Chondrocyte (in vitro differentiated cells): Measurements from ENCODE around the gene NRARP. TPM values are rescaled to one million over a fixed set of nuclear protein-coding genes. Genes with fewer than 3 reads are reported as not detected.
A peak's percentile ranks its signal among the peaks of the same experiment; 100 is the strongest.

Experiments used
- DNase-seq: peaks from one replicate; pipeline ENCODE4 v3.0.0; 2021; ENCODE audit warnings: mixed read lengths, low spot score
- H3K27ac Mint-ChIP-seq: one replicate; pipeline ENCODE4 v1.8.0; 2021; ENCODE audit warnings: mild to moderate bottlenecking, moderate library complexity, mixed read lengths; ENCODE audit not compliant: unreplicated experiment
- H3K27me3 Mint-ChIP-seq: 2 replicates; pipeline ENCODE4 v1.8.0; 2021; ENCODE audit warnings: low read depth, mixed read lengths
- H3K36me3 Mint-ChIP-seq: 2 replicates; pipeline ENCODE4 v1.8.0; 2021; ENCODE audit warnings: low read depth, mixed read lengths
- H3K4me1 Mint-ChIP-seq: 2 replicates; pipeline ENCODE4 v1.8.0; 2021; ENCODE audit warnings: low read depth, mild to moderate bottlenecking, mixed read lengths
- H3K4me3 Mint-ChIP-seq: one replicate; pipeline ENCODE4 v1.8.0; 2021; ENCODE audit warnings: mild to moderate bottlenecking, moderate library complexity, mixed read lengths; ENCODE audit not compliant: unreplicated experiment
- H3K9me3 Mint-ChIP-seq: 2 replicates; pipeline ENCODE4 v1.8.0; 2021; ENCODE audit warnings: low read depth, mixed read lengths
- total RNA-seq: library from RNA; stranded (reverse); gene quantifications from 3 replicates; pipeline ENCODE4 v1.2.1, GENCODE V29; 2021
- TF ChIP-seq, protein P1 (sequence below): fragments of 200-600 bp; sonication (generic); IDR thresholded peaks from 2 replicates; pipeline ENCODE4 v1.5.0; 2021; ENCODE audit warnings: antibody characterized with exemption, mild to moderate bottlenecking, moderate library complexity

Gene NRARP
- total RNA-seq, 1 donor from 2014 or later, result 6.7 TPM

DNA sequence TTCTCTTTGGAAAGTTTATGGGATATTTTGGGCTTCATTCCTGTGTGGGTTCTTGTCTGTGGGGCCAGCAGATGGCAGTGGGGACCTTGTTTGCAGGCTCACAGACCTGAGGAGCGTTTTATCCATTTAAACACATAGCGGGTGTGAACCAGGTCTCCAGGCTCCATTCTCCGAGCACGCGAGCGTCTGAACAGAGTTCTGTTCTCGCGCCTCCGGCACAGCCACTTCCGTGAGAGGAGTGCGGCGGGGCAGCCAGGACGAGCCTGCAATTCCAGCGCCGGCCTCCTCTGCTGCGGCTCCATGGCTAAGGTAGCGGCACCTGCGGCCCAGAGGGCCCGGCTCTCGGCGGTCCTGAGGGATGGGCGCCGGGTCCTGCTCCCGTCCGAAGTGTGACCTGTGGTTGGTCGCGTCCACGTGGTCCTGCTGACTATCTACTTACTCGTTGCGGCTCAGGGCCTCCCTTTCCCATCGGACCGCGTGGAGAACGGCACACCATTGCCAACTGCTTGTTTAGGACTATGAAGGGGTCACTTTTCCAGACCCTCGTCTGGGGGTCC lies 7.3 kb downstream of the NRARP start:
- Mint-ChIP-seq H3K9me3 (no peaks in the 10 kb centered on the region), H3K4me3 (no peak overlapping the region), H3K4me1 (peaks cover 13% of the 10 kb centered on the region), H3K27ac (no peak overlapping the region), H3K27me3 (peaks cover 2% of the 10 kb centered on the region), H3K36me3 (no peaks in the 10 kb centered on the region)
- no peak for DNase-seq
- TF ChIP-seq, protein P1, sequence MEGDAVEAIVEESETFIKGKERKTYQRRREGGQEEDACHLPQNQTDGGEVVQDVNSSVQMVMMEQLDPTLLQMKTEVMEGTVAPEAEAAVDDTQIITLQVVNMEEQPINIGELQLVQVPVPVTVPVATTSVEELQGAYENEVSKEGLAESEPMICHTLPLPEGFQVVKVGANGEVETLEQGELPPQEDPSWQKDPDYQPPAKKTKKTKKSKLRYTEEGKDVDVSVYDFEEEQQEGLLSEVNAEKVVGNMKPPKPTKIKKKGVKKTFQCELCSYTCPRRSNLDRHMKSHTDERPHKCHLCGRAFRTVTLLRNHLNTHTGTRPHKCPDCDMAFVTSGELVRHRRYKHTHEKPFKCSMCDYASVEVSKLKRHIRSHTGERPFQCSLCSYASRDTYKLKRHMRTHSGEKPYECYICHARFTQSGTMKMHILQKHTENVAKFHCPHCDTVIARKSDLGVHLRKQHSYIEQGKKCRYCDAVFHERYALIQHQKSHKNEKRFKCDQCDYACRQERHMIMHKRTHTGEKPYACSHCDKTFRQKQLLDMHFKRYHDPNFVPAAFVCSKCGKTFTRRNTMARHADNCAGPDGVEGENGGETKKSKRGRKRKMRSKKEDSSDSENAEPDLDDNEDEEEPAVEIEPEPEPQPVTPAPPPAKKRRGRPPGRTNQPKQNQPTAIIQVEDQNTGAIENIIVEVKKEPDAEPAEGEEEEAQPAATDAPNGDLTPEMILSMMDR, result peak; percentile 64

DNA sequence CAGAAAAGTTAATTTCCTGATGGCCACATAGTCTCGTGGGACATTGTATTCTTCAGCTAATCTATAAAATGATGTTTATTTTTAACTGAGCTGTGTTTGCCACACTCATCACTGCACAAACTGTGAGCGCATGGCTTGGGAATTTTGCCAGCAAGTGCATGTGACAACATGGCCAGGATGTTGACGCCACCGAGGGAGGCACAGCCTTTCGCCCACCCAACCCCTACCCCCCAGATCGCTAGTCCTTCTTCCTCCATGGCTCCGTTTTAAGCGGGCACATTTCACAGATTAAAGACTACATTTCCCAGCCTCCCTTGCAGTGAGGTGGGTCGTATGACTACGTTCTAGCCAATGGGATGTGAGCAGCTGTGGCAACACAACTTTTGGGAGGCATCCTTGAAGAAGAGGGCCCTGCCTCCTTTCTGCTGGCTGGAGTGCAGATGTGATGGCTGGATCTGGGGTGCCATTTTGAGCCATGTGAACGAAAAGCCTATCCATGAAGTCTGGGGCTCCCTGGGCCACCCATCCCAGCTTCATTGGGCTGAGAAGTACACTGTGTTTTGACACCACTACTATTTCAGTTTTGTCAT lies 7.9 kb downstream of the NRARP start:
- Mint-ChIP-seq H3K36me3 (no peaks in the 10 kb centered on the region), H3K9me3 (no peaks in the 10 kb centered on the region), H3K27me3 (peaks cover 2% of the 10 kb centered on the region), H3K27ac (no peak overlapping the region), H3K4me3 (no peak overlapping the region), H3K4me1 (peaks cover 12% of the 10 kb centered on the region)
- DNase-seq, result no peak
- TF ChIP-seq, protein P1, result no peak

DNA sequence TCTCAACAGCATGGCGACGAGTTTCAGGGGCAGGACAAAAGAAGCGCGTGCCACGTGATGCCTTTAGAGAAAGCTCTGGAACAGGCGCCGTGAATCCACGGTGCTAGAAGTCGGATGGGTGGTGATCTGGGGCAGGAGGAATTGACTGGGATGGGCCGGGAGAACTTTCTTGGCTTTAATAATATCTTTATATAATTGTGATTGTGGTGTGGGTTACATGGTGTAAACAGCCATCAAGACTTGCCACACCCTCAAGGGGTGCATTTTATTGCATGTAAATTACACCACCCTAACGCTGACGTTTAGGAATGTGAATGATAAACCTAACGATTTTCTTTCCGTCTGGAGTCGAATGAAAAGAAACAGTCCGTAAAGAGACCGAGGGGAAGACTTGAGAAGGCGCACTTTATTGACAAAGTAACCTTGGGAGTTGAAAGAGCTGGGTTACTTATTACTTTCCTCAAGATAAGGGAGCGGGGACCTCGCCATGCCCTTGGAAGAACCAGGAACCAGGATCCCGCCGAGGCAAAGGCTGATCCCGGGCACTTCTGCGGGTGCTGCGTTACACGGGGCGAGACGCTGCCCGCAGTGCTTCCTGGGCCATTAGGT lies 8.5 kb downstream of the NRARP start:
- Mint-ChIP-seq H3K4me1 (peaks cover 12% of the 10 kb centered on the region), H3K9me3 (no peaks in the 10 kb centered on the region), H3K36me3 (no peaks in the 10 kb centered on the region), H3K27ac (no peak overlapping the region), H3K27me3 (peaks cover 2% of the 10 kb centered on the region), H3K4me3 (no peak overlapping the region)
- TF ChIP-seq, protein P1, result no peak
- DNase-seq, result no peak

DNA sequence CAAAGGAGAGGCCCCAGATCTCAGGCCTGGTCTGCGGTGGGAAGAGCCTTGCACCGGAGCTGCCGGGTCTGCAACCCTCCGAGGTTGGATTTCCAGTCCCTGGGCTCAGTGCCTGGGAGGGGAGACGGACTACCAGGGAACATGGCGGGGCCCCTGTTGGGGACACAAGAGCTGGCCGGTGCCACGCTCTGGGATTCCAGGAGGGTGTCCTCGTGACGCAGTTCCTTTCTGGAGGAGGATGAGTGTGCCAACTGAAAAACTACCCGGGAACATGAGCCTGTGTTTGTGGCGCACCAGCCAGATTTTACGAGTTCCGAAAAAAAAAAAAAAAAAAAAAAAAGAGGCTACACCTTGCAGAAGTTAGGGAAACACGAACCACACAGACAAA lies 9.0 kb downstream of the NRARP start:
- Mint-ChIP-seq H3K4me1 (peaks cover 12% of the 10 kb centered on the region), H3K27ac (no peak overlapping the region), H3K4me3 (no peak overlapping the region), H3K27me3 (peaks cover 2% of the 10 kb centered on the region), H3K9me3 (no peaks in the 10 kb centered on the region), H3K36me3 (no peaks in the 10 kb centered on the region)
- no peak for DNase-seq
- TF ChIP-seq, protein P1, result no peak

DNA sequence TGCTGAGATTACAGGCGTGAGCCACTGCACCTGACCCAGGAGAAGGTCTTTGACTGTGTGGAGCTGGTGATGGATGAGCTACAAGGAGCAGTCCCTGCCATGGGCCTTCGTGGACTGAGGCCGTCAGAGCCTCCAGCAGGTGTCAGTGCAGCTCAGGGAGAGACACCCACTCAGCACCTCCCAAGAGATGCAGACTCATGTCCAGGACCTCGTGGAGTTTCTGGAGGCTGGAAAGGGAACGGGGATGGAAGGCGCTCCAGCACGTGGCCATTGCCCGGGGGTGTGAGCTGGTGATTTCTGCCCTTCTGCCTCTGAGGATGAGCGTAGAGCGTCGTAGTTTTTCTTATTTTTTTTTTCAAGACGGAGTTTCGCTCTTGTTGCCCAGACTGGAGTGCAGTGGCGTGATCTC lies 15.1 kb downstream of the NRARP start:
- TF ChIP-seq, protein P1, result peak; percentile 75
- peaks cover 2% of the 10 kb centered on the region for H3K27me3 Mint-ChIP-seq
- no peak overlapping the region for H3K27ac Mint-ChIP-seq
- H3K9me3 Mint-ChIP-seq, result no peaks in the 10 kb centered on the region
- DNase-seq, result no peak
- H3K4me1 Mint-ChIP-seq, result peaks cover 2% of the 10 kb centered on the region
- H3K4me3 Mint-ChIP-seq, result no peak overlapping the region
- no peaks in the 10 kb centered on the region for H3K36me3 Mint-ChIP-seq
